ENCODE data around the gene FAM241B.

Gene FAM241B

DNA sequence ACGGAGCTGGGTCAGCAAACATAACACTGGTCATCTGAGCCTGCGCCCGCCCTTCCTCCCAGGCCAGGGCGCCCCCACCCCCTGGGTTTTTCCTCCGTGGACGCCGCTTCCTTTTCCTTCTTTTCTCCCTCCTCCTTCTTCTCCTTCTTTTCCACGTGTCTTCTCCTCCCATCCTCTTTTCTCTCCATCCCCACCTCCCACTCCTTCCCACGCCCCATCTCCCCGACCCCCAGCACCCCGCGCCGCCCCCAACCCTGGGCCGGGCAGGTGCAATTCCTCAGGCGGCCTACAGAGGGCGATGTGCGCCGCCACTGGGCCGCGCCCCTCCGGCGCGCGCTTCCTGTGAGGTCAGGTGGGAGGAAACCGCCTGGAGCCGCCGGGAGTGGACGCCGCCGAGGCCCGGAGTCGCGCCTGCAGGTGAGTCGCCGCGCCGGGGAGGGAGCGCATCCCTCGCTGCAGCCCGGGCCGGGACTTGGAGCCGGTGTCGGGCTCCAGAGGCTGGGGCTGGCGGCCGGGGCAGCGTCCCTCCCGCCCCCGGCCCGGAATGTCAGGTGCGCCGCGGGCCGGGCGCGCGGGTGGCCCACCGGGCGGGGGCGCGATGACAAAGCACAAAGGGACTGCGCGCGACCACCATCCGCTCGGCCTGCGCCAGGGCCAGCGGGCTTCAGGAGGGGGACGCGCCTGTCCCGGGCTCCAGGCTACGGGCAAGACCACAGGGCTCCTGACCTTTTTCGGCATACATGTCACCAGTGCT lies at the start of gene FAM241B:
FAM241B (plus strand) TSS at position 351 of the 754 bp plus-strand sequence. CDS start 1,497 bp downstream, outside the sequence.
- DNase-seq, result peak; percentile 1 to 77

GRCh38 chr10:69580435-69580834 lies 49.6 kb upstream of the FAM241B start:
- DNase-seq, result no peak

DNA sequence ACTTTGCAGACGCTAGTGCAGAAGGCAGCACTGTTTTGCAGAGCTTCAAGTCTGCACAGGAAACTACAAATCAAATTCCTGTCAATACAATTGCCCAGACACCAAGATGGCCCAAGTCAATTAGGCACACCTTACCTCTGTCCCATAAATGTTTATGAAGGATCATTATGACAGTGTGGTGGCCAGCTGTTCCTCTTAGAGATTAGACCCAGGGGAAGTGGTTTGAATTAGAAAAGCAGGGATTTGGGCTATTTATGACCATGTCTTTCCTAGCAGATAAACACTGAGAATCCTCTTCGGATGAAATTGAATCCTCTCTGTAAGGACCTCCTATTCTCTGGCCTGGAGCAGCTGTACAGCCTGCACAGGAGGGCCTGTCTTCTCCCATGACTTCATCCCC lies 46.9 kb upstream of the FAM241B start:
- no peak for DNase-seq

DNA sequence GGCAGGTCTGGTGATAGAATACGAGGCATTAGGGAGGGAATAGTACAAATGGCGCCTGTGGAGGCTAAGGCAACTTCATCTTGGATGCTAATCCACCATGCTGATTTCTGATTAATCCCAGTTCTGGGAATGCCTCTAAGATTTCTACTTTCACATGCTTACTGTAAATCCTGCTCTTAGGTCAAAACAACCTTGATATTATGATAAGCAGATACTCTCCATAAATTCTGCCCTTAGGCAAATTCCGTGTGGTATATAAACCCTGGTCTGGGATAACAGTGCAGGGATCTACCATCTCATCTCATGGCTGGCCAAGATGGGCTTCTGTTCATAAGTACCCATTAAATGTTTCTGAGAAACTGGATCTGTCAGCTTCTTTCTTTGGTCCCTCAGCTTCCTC lies 45.4 kb upstream of the FAM241B start:
- no peak for DNase-seq

- no peak for DNase-seq
These were observed 41.7 kb upstream of the FAM241B start for GRCh38 chr10:69588358-69588757.

- DNase-seq, result no peak
These were observed 29.2 kb upstream of the FAM241B start for GRCh38 chr10:69600761-69601330.

DNA sequence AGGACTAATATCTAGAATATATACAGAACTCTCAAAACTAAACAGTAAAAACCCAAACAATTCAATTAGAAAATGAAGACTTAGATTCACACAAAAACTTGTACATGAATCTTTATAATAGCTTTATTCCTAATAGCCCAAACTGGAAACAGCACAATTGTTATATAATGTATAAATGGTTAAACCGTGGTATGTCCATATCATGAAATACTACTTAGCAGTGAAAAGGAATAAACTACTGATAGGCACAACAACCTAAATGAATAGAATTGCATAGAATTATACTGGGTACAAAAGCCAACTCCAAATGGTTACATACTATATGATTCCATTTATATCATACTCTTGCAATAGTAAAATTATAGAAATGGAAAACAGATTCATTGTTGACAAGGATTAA lies 21.0 kb upstream of the FAM241B start:
- no peak for DNase-seq

GRCh38 chr10:69612760-69613159 lies 17.3 kb upstream of the FAM241B start:
- DNase-seq, result no peak

- DNase-seq, result no peak
These were observed 15.9 kb upstream of the FAM241B start for GRCh38 chr10:69614130-69614529.

GRCh38 chr10:69616358-69616757 lies 13.7 kb upstream of the FAM241B start:
- no peak for DNase-seq

- DNase-seq, result no peak
These were observed 11.3 kb upstream of the FAM241B start for GRCh38 chr10:69618746-69619145.

DNA sequence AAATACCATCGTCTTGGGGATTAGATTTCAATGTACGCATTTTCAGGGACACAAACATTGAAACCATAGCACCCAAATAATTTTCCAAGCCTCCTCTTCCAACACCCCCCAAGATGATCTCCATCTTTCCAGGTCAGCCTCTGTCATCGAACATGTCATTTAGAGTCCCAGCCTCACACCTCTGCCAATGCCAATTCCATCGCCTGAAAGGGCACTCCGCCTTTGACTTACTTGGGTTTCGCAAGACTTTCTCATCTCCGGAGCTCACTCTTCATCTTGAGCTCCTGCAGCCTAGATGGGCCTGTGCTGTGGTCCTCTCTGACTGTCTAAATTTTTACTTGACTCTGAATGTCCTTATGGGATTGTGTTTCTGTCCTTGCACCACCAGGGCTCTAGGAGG lies 10.4 kb upstream of the FAM241B start:
- DNase-seq, result no peak

DNA sequence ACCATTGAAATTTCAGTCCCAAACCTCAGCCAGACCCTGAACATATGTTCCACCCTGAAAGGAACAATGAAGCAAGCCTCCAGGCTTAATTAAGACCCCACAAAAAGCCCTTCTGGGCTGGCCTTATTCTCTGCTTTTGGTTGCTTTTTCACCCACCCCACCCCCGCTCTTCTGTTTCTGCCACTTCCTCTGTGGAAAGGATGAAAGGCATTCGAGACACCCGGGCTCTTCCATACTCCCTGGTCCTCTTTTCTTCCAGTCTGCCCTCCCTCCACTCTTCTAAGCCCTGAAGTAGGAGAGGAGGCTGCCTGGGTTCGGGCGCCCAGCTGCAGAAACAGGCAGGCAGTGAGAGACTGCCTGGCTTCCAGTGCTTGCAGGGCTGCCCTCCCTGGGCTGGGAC lies 9.4 kb upstream of the FAM241B start:
- no peak for DNase-seq

DNA sequence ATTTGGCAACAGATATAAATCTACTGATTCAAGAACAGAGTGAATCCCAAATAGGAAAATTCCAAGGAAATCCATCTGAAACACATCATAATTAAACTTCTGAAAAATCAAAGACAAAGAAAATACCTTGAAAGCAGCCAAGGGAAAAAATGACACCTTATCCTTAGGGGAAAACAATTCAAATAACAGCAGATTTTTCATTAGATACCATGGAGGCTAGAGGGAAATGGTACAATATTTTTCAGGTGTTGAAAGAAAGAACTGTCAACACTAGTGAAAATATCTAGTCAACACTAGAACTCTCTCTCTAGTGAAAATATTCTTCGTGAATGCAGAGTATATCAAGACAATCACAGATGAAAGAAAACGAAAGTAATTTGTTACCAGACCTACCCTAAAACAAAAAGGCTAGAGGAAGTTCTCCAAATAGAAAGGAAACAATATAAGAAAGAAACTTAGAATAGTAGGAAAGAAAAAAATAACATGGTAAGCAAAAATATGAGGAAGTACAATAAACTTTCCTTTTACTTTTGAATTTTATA lies 5.7 kb upstream of the FAM241B start:
- DNase-seq, result no peak

- no peak for DNase-seq
These were observed 3.2 kb upstream of the FAM241B start for GRCh38 chr10:69626826-69627225.

DNA sequence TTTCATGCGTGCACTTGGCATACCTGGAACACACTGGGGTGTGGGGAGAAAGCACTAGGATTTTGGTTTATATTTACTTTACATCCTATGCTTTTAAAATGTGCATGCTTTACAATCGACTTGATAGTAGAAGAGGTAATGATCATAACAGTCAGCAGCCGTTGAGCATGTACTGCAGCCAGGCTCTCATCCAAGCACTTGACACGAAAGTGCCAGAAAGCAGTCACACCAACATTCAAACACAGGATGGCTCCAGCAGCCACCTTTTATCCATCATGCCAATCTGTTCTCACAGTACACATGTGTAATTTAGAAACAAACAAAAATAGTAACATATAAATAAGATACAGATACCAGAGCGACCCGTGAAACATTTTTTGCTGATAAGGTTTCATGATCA lies 1.2 kb upstream of the FAM241B start:
- no peak for DNase-seq

GRCh38 chr10:69629519-69629896 lies 539 bp upstream of the FAM241B start:
- DNase-seq, result no peak

DNA sequence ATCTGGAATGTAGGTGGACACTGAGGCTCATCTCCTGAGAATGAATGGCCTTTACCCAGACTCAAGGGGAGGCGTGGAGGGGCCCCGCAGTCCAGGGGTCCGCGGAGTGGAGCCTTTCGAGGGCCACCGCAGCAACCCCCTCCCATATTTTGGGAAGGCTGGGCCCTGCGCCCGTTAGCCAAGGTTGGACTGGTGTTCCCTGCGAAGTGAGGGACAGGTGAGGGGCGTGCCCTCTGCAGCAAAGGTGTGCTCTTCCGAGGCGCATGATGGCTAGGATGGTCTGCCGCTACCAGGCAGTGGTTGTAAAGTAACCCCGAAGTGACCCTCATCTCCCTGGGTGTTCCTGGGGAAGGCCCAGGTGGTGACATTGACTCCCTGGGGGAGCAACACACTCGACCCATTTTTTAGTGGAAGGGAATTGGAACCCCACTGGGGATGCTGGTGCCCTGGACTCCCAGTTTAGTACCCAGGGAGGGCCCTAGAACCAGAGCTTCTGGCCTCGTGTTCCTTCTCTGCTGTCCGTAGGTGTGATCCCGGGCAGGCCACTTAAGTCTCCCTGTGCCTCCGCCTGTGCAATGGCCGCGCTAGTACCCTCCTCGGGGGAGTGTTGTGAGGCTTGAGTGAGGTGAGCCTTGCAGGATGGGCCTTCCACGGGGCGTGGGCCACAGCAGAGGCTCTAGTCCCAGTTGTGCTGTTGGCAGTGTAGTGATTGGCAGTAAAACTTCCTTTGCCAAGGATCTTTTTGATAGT lies 779 bp downstream of the FAM241B start:
- no peak for DNase-seq

- no peak for DNase-seq
These were observed 1.5 kb downstream of the FAM241B start for GRCh38 chr10:69631566-69631965.

DNA sequence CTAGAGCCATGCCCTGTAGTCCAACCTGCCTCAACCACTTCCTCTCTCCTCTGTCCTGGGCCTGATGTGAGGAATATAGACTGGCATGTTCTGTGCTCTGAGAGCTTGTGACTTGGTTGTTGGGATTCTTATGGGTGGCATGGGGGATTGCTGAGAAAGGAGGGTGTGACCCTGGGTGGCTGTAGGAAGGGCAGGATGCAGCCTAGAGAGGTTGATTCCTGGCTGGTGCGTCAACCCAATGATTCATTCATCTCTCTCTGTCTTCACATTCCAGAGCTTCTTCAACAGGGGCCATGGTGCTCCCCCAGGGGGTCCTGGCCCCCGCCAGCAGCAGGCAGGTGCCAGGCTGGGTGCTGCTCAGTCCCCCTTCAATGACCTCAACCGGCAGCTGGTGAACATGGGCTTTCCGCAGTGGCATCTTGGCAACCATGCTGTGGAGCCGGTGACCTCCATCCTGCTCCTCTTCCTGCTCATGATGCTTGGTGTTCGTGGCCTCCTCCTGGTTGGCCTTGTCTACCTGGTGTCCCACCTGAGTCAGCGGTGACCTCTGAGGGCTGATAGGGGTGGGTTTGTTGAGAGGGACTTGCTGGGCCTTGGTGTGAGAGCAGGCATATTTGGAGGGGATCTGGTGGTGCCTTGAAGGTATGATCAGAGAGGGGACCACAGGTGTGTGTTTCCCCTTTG lies 2.6 kb downstream of the FAM241B start:
- DNase-seq, result no peak

- no peak for DNase-seq
These were observed 3.9 kb downstream of the FAM241B start for GRCh38 chr10:69633673-69634635.

Data from NCI-H526 (cell line).